HG03439 (cell line): Measurements from ENCODE around the gene LSM10.

ENCODE experiments used
- ATAC-seq: cut with Tn5 transposase; IDR thresholded peaks from one replicate; pipeline ENCODE4 v1.9.1; 2021; ENCODE audit warnings: mild to moderate bottlenecking, moderate library complexity; ENCODE audit not compliant: unreplicated experiment

Gene LSM10

DNA sequence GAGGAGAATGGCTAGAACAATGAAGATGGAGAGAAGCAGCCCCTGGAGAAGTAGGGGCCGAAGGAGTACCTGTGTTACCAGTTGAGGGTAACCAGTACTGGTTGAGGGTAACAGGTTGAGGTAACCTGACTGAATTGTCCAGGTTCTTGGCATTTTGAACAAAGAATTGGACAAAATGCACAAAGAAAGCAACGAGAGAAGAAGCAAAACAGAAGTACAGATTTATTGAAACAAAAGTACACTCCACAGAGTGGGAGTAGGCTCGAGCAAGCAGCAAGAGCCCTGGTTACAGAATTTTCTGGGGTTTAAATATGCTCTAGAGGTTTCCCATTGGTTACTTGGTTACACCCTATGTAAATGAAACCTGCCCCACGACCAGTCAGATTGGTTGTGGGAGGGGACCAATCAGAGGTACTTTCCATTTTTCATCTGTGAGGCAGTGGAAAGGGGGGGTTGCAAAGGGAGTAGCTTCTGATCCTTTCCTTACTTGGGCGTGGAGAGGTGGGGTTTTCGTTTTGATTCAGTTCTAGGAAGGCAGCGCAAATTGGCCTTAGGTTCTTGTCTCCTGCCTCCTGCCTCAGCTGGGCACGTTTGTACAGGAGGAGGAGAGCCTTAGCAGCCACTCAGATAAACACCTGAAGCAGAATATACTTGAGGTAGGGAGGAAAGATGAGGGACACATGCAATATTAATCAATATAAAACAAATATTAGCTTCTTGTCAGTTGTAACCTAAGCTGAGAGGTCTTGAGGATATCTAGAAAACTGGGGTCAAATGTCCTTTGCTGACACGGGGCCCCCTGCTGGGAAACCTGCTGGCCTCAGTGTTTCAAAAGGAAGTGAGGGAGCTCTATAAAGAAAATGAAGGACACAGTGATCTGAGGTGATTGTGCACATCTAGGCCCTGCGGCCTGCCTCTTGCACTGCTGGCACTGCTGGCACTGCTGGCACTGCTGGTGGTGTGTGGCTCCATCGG lies 14.3 kb upstream of the LSM10 start:
- no peak for ATAC-seq

DNA sequence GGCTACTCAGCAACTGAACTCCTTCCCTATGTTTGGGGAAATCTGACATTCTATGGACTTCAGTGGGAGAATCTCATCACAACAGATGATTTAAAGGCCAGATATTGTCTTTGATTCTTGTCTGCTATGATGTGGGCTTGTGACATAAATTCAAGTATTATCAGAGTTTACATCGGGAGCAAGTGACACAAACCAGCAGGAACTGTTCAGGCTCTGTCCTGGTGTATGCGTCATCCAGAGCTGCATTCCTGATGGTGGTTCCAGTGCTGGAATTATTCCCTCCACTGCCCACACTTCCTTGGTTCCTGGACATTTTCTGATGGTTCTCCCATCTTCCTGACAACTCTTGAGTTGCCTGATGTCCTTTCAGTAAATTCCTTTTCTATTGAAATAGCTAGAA lies 10.8 kb upstream of the LSM10 start:
- ATAC-seq = no peak

DNA sequence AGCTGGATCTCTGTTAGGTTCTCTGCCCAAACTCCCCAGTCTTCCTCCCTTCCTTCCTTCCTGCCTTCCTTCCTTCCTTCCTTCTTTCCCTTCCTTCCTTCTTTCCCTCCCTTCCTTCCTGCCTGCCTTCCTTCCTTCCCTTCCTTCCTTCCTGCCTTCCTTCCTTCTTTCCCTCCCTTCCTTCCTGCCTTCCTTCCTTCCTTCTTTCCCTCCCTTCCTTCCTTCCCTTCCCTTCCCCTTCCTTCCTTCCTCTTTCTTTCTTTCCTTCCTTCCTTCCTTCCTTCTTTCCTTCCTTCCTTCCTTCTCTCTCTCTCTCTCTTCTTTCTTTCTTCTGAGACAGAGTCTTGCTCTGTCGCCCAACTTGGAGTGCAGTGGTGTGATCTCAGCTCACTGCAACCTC lies 8.7 kb upstream of the LSM10 start:
- ATAC-seq = no peak

DNA sequence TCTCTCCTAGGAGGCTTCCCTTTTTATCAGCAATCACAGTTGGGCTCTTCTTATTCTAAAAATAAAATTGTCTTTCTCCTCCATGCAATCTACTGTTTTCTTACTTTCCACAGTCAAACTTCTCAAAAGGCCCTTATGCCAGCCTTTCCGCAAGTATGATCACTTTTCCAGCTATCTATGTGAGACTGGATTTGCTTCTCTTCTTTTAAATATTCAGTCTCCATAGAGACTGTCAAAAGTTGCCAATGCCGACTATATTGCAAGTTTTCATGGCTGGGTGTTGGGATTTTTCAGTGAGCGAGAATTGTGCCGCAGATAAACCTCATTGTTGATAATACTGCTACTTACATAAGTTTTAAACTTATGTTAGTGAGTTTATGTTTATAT lies 4.8 kb upstream of the LSM10 start:
- ATAC-seq = no peak

DNA sequence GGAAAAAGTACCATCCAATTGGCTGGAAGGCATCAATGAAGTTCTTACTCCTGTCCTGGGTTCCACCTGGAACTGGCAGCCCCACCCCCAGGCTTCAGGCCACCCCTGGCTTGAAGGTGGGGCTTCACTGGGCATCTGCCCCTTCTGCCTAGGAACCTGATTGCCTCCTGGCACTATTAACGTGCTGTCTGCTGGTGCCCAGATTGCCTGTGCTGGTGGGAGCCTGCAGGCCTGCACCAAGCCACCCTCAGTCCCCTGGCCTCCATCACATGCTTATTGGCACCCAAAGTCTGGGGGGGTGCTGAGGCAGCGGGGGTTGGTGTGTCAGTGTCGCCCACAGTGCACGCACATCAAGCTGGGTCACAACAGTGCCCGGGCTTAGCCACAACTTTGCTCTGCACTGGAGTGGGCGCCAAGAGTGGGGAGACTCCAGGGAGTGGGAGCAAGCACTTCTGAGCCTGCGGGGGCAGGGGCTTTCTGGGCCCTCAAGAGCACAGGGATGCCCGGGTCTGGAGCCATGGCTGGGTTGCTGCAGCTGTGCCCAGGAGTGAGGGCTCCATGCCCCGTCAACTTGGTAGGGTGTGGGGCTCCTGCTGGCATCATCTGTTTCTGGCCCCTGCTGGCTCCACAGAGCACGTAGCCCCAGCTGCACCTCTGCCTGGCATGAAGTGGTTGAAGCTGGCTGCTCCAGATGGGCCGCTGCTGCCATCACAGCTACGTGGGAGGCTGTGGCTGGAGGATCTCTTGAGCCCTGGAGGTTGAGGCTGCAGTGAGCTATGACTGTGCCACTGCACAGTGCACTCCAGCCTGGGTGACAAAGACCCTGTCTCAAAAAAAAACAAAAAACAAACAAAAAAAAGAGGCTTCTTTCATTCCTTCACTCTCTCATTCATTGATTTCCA lies 4.1 kb upstream of the LSM10 start:
- no peak for ATAC-seq

DNA sequence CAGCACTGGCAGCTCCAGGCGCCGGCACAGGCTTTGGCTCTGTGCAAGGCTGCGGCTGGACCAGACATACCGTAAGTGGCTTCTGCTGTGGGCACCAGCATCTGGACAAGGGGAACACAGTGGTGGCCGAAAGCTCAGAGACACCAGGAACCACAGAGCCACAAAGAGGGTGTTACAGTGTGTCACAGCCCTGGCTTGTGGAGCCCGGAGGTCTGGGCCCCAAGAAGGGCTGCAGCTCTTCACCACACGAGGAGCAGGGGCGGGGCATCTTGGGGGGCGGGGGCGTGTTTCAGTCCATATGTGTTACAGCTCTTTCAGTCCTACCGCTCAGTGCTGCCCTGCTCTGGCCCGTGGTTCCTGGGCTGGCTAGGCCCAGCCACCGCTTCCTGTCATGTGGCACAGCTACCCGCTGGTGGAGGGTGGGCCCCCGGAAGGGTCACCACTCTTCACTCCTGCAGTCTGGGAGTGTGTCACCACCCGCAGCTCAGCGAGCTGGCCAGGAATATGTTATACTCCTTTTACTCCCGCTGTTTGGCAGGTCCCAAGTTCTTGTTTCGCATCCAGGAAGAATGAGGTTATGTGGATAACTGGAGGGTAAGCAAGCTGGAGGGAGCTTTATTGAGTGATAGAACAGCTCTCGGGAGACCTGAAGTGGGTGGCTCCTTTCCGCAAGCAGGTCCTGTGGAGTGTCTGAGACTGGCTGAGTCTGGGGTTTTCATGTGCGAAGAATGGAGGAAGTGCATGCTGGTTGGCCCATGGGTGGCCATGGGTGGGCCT lies 3.3 kb upstream of the LSM10 start:
- no peak for ATAC-seq

DNA sequence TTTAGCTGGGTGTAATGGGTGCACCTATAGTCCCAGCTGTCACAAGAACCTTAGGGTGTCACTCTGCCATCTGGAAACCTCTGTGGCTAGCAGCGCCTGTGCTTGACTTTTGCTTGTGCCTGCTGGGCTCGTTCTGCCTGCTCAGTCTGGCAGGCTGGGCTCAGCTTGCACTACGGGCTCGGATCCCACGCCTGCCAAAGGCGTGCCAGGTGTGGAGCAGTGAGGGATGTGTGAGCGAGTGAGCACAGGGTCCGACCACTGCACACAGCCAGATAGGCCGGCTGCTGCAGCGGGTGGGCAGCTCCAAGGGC lies 2.8 kb upstream of the LSM10 start:
- no peak for ATAC-seq

DNA sequence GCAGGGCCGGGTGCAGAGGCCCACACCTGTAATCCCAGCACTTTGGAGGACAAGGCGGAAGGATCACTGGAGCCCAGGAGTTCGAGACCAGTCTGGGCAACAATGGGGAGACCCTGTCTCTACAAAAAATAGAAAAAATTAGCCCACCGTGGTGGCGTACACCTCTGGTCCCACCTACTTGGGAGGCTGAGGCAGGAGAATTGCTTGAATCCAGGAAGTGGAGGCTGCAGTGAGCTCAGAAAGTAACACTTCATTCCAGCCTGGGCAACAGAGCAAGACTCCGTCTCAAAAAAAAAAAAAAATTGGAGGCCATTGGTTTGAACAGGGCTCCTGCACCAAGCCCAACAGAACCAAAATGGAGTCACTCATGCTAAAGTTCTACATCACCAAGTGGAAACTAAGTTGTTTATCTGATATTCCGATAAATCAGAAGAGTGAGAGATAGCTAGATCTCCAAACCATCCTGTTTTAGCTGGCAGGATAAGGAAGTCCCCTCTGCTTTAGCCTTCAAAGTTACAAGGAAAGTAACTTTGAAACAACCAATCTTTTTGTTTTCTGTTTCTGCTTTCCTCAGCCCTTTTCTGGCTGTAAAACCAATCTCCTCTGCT lies 766 bp upstream of the LSM10 start:
- no peak for ATAC-seq

DNA sequence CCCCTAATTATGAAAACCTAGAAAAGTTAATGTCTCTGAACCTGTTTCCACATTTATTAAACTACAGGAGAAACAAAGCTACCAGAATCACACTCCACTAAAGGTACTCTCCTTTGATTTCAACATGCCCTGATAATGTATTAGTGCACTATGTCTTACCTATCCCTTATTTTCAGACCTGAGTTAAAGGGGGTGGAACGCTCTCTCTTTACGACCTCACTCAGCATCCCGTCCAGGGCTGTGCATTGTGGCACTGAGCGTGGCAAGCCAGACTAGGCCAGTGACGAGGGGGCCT lies 678 bp downstream of the LSM10 start:
- ATAC-seq = no peak

DNA sequence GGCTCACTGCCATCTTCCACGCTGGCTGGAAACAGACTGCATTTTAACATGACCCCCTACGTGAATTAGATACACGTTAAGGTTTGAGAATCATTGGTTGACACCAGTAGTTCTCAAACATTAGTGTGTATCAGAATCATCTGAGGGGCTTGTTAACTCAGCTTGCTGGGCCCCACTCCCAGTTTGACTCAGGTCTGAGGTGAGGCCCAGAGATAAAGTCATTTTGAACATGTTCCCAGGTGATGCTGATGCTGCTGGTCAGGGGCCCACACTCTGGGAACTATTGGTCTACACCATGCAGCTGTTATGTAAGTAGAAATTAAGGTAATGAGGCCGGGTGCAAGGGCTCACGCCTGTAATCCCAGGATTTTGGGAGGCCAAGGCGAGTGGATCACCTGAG lies 1.3 kb downstream of the LSM10 start:
- no peak for ATAC-seq

DNA sequence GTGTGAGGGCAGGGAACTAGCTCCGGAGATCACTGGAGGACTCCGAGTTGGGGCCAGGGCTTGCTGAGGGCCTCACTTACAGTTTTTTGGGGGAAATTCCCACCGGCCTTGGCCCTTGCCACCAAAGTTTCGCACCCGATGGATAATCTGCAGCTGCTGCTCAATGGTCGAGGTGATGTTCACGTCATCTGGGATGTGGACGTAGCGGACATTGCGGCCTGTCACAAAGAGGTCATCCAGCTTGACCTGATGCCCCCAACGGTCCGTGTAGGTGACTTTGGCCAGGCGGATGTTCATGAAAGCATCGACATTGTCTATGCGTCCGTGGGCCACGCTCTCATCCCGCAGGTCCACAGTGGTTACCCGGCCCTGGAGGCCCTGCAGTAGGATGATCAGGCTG lies 4.0 kb downstream of the LSM10 start:
- ATAC-seq = no peak

DNA sequence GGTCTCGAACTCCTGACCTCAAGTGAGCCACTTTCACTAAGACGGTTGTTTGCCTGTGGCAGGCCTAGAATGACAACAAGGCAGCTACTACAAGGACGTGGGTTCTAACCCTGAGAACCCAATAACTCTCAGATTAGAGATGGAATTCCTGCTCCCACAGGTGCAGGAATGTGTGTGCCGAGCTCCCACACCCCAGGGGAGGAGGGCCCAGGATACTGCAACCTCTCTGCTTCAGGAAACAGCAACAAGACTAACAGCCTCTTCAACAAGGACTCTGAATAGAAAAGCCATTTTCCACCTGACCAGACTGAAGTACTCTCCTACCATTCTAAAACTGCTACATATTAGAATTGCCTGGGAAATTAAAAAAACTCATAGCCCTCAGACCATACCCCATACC lies 4.9 kb downstream of the LSM10 start:
- no peak for ATAC-seq

DNA sequence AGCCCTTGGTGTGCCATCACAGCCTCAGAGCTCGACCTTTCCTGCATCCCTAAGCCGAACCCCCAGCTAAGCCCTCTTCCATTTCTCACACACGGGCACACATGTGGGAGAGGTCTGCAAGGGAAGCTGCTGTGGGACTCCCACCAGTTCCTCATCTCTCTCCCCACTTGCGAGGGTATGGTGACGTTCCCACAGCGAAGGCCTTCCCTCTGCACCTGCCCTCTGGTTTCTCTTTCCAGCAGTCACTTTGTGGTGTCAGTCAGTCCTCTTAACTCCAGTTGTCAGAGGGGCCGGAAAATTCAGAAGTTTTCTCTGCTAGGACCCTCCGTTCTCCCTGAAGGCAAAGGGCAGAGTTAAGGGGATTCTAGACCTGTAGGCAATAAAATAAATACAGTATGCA lies 6.4 kb downstream of the LSM10 start:
- ATAC-seq = no peak

DNA sequence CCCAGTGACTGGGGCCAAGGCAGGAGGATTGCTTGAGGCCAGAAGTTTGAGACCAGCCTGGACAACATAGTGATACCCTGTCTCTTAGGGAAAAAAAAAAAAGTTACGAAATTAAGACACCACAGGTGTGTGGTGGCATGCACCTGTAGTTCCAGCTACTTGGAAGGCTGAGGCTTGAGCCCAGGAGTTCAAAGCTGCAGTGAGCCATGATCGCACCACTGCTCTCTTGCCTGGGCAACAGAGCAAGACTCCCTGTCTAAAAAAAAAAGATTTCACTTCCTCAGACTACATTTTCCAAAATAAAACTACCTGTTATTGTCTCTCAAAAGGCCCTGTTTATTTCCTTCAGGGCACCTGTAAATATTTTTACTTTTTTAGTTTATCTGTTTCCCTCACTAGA lies 7.3 kb downstream of the LSM10 start:
- no peak for ATAC-seq

DNA sequence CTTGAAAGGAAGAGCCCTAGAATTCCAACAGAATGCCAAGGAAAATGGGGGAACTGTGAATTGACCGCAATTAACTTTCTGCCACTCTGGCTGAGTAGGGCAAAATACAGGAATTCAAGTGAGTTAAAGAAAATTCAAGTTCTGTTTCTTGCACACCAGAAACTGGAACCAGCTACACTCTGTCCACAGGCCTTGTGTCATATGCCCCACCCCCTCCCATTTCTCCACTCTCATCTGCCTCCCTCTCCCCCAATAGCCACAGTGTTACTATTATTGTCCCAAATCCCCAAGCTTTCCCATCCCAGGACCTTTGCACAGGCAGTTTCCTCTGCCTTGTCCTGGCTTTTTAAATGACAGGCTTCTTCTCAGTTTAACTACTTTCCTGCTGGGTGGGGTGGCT lies 7.7 kb downstream of the LSM10 start:
- ATAC-seq = no peak

DNA sequence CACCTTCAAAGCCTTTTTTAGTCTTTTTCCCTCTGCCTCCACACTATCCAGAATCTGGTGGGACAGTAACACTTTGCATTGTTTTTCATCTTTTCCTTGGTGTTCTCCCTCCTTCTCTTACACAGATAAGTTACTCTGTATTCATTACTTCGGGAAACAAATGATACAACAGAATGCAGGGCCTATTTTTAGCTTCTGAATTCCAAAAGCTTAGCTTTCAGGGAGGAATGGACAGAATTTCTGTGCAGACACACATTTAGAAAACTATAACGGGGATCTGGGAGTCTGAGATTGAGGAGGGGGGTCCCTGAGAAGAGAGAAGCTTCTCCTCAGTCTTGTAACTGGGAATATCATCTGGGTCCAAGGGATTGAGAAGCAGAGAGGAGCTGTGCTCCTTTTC lies 8.4 kb downstream of the LSM10 start:
- no peak for ATAC-seq

DNA sequence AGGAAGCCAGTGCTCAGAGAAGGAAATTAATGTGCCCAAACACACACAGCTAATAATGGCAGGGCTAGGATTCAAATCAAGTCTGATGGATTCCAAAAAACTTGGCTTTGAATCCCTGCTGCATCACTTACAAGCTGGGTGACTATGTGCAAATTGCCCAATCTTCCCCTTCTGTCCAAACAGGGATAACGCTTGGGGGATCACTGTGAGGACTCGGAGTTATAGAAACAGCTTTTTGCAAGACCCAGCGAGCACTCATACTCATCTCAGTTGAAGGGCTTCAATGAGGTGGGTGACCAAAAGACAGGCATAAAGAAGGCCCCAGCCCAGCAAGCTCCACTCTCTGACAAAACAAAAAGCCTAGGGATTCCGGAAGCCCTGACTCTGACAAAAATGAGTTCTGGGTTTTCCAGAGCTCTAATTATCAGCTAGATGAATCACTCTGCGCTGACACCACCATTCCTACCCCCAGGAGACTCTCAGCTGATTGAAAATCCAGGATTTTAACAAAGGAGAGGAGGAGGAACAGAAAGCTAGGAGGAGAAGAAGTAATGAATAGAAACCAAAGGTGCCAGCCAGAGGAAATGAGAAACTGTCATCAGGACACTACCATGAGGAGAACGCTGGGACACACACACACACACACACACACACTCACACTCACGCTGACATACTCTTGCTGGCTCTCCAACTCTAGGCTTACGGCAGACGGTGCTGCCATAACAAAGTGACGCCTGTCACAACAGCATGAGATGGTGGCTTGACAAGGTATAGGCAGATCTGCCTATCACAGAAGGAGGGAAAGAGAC lies 10.4 kb downstream of the LSM10 start:
- ATAC-seq = no peak

DNA sequence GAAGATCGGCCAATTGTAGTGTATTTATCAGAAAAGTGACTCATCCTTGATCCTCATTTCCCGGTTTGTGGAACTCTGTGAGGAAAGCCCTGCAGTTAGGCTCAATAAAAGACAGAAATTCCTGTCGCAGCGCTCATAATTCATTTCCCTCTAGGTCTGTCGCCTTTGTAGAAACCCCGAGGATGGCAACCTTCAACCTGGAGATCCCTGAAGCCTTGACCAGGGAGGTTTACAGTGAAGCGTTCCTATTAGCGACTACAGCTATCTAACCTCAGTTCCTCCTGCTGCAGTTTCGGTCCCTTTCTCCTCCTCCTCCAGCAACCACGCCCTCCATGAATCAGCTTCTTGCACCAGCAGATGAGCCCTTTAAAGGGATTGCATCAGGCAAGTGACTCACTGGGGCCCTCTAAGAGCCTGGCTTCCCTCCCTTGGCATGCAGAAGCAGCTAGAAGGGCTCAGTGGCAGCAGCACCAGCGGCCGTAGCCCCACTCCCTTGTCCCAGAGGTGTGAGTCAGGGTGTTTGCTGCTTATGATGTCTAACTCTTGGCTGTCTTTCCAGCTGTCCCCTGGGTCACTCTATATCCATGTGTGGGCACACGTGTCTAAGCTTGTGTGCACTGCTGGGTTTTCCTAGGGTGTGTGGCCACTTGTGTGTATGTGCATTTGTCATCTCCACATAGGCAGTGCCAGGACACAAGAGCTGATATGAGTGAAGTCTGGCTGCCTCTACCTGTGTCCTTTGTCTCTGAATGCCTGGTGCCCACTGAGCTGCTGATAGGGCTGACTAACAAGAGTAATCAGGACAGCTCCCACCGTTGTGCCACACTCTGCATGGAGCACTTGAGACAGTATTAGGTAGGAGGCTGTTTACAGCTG lies 11.2 kb downstream of the LSM10 start:
- peak; percentile 43 for ATAC-seq
